HEK293 (cell line): ENCODE data around the gene PHKG2.

ENCODE experiments used
- CTCF ChIA-PET: fragments of 350-600 bp; formaldehyde crosslinking; extraction: SDS; loops from one replicate; lab custom pipeline; 2021; ENCODE audit warnings: antibody characterized with exemption; lab: Yijun Ruan, JAX
- POLR2A ChIA-PET: fragments of 300-600 bp; formaldehyde crosslinking; extraction: SDS; loops from one replicate; lab custom pipeline; 2020; ENCODE audit warnings: antibody characterized with exemption, inconsistent platforms; lab: Yijun Ruan, JAX
- H3K27ac ChIP-seq: fragments of 200-500 bp; sonication (Bioruptor generic); 2 replicates; pipeline ENCODE4 v1.5.1; 2014; ENCODE audit warnings: low read depth, low read length, control low read depth, inconsistent platforms; ENCODE audit errors: extremely low read depth
- H3K36me3 ChIP-seq, 2 experiments: fragments of 200-500 bp in 1 of 2; sonication (Bioruptor generic) in 1 of 2; 1 replicate in 1 of 2; 2 replicates in 1 of 2; pipeline ENCODE4 v1.5.1; 2014 to 2017; ENCODE audit warnings: inconsistent platforms in 2 of 2, low read length in 2 of 2; ENCODE audit not compliant: control insufficient read depth in 2 of 2, insufficient read depth in 1 of 2
- H3K4me1 ChIP-seq: fragments of 200-500 bp; sonication (Bioruptor generic); 2 replicates; pipeline ENCODE4 v1.5.1; 2014; ENCODE audit warnings: mild to moderate bottlenecking, low read length, inconsistent platforms; ENCODE audit not compliant: control insufficient read depth, insufficient read depth
- H3K4me3 ChIP-seq: 2 replicates; pipeline ENCODE4 v1.5.1; 2011; ENCODE audit warnings: low read depth, mild to moderate bottlenecking, control low read depth, low read length, moderate library complexity
- H3K9me3 ChIP-seq: fragments of 200-500 bp; sonication (Bioruptor generic); 2 replicates; pipeline ENCODE4 v1.5.1; 2014; ENCODE audit warnings: low read depth, low read length, inconsistent platforms; ENCODE audit not compliant: control insufficient read depth, insufficient read depth
- CTCF ChIP-seq: fragments of 450-650 bp; formaldehyde crosslinking; IDR thresholded peaks from 2 replicates; pipeline ENCODE4 v1.5.1; 2016; ENCODE audit warnings: missing biosample characterization, missing genetic modification characterization
- MEIS1 ChIP-seq: sonication (generic); formaldehyde crosslinking; IDR thresholded peaks from 2 replicates; pipeline ENCODE4 v1.8.1; 2022; ENCODE audit warnings: missing genetic modification reagents, mild to moderate bottlenecking, borderline replicate concordance
- TF ChIP-seq, protein P1 (sequence below): fragments of 450-650 bp; formaldehyde crosslinking; IDR thresholded peaks from 2 replicates; pipeline ENCODE4 v1.5.1; 2016; ENCODE audit warnings: missing biosample characterization, missing genetic modification characterization

Gene PHKG2

GRCh38 chr16:30797670-30798309, 49.6 kb downstream of the PHKG2 start:
- TF ChIP-seq CTCF (tag by site-specific recombination), result peak; percentile 62
- no peak for TF ChIP-seq MEIS1
- TF ChIP-seq, protein P1, sequence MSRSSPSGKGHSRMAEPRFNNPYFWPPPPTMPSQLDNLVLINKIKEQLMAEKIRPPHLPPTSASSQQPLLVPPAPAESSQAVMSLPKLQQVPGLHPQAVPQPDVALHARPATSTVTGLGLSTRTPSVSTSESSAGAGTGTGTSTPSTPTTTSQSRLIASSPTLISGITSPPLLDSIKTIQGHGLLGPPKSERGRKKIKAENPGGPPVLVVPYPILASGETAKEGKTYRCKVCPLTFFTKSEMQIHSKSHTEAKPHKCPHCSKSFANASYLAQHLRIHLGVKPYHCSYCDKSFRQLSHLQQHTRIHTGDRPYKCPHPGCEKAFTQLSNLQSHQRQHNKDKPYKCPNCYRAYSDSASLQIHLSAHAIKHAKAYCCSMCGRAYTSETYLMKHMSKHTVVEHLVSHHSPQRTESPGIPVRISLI (tag by site-specific recombination), result peak; percentile 54; the same call in 1 of the 2 replicates
- TF ChIP-seq, all 188 proteins: peak for 2
- Histone ChIP-seq H3K36me3 (no peaks in the 10 kb centered on the region), H3K27ac (no peak overlapping the region), H3K9me3 (no peaks in the 10 kb centered on the region), H3K4me3 (no peak overlapping the region), H3K4me1 (no peaks in the 10 kb centered on the region)
- POLR2A ChIA-PET, result no interaction called here
- CTCF ChIA-PET, result interaction anchor here (0.6 to 2.1 kb wide), 5 partner anchors 9 to 156 kb away, joined by 3 to 6 read pairs (median 3); no protein-coding TSS in a partner anchor
